Kidney (tissue), 14 donors: ENCODE results near the gene LANCL3. TPM values are rescaled to one million over a fixed set of nuclear protein-coding genes. Genes with fewer than 3 reads are reported as not detected.

ENCODE experiments used
- DNase-seq, 5 donors: peaks; one replicate each; pipeline ENCODE4 v3.0.0-alpha.2; 2013 to 2020
- FAIRE-seq: peaks from 2 replicates; lab custom pipeline; 2012; peaks lifted over from hg19 to GRCh38; lab: Jason Lieb, UNC
- H3K27ac ChIP-seq, 2 donors: one replicate each; pipeline ENCODE4 v1.7.0; 2013; ENCODE audit warnings: low read depth in 2 of 2, low read length in 2 of 2, inconsistent platforms in 1 of 2
- H3K27me3 ChIP-seq: one replicate; pipeline ENCODE4 v1.7.1; 2013; ENCODE audit warnings: low read length, inconsistent platforms; ENCODE audit not compliant: control insufficient read depth, insufficient read depth
- H3K36me3 ChIP-seq, 3 donors: one replicate each; pipeline versions ENCODE4 v1.7.0 to v1.7.1; 2013; ENCODE audit warnings: low read length in 3 of 3, control low read depth in 1 of 3, inconsistent platforms in 1 of 3; ENCODE audit not compliant: insufficient read depth in 3 of 3, control insufficient read depth in 2 of 3
- H3K4me1 ChIP-seq, 3 donors: one replicate each; pipeline versions ENCODE4 v1.7.0 to v1.7.1; 2013; ENCODE audit warnings: low read length in 3 of 3, inconsistent platforms in 1 of 3, low read depth in 1 of 3; ENCODE audit not compliant: control insufficient read depth in 2 of 3, insufficient read depth in 2 of 3
- H3K4me3 ChIP-seq, 3 donors: one replicate each; pipeline versions ENCODE4 v1.7.0 to v1.8.1; 2013; ENCODE audit warnings: low read length in 3 of 3, control low read depth in 1 of 3, inconsistent platforms in 1 of 3
- H3K9ac ChIP-seq, 3 donors: one replicate each; pipeline versions ENCODE4 v1.7.0 to v1.7.1; 2013; ENCODE audit warnings: low read length in 3 of 3, control low read depth in 1 of 3, inconsistent platforms in 1 of 3
- H3K9me3 ChIP-seq, 3 donors: one replicate each; pipeline versions ENCODE4 v1.7.0 to v1.7.1; 2013; ENCODE audit warnings: low read length in 3 of 3, control low read depth in 1 of 3, inconsistent platforms in 1 of 3; ENCODE audit not compliant: control insufficient read depth in 2 of 3, insufficient read depth in 1 of 3
- intact Hi-C: fragments of 100-400 bp; cut with DNase I; formaldehyde crosslinking; loops from one replicate; pipeline ENCODE4 v1.11.1; 2022
- polyA plus RNA-seq: library from polyadenylated mRNA; stranded (reverse); fragments of 350-450 nt; fragmentation: Illumina TruSeq; extraction: RNeasy Lipid Tissue Mini Kit (QIAGEN cat#74804); gene quantifications from one replicate; pipeline ENCODE4 v1.2.3, GENCODE V29; 2014; ENCODE audit warnings: low read depth, low replicate concordance; ENCODE audit not compliant: insufficient read depth
- total RNA-seq: library from RNA; stranded (reverse); fragmentation: NEBNext Ultra II Directional; extraction: Animal tissue kit (Norgen Biotek cat#: 25700); gene quantifications from one replicate; pipeline ENCODE4 v1.2.1, GENCODE V29; 2021
- TF ChIP-seq, protein P1 (sequence below): IDR thresholded peaks from 3 replicates; pipeline ENCODE4 v1.5.1; 2012; ENCODE audit warnings: mild to moderate bottlenecking, moderate library complexity, borderline replicate concordance; ENCODE audit not compliant: insufficient read depth; ENCODE audit errors: extremely low read depth
- donor health status: control.
- donor health status: control.
- donor health status: control.
- donor health status: control.
- donor health status: control.
- donor health status: DM: yes; HTN: yes; CAD: no.
- donor health status: Normal renal cell carcinoma (clear cell type).

The LANCL3 gene
- total and polyA plus RNA-seq, 2 donors from 2014 or later: 0.30 to 0.38 TPM

DNA sequence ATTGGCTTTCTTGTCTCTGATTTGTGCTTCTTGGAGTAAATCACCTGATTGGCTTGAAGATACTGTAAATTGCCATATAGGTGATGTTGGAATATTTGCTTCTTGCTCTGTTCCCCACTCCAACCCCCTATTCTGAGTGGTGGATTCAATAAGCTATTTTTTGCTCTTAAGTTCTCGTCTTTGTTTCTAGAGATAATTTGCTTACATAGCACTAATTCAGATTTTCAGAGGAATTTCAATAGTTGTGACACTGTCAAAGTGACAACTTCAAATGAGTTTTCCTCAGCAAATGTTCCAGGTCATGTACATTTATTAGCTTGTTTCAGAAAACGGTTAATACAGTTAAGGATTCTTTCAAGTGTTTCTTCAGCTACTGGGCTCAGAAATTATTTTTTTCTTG lies 18.6 kb downstream of the LANCL3 start:
- H3K27me3 ChIP-seq: no peaks in the 10 kb centered on the region
- H3K4me1 ChIP-seq: no peaks in the 10 kb centered on the region
- H3K36me3 ChIP-seq: no peaks in the 10 kb centered on the region
- DNase-seq (no peak), FAIRE-seq (no peak)
- no peak overlapping the region for H3K27ac ChIP-seq
- H3K4me3 ChIP-seq: no peak overlapping the region
- TF ChIP-seq, protein P1, sequence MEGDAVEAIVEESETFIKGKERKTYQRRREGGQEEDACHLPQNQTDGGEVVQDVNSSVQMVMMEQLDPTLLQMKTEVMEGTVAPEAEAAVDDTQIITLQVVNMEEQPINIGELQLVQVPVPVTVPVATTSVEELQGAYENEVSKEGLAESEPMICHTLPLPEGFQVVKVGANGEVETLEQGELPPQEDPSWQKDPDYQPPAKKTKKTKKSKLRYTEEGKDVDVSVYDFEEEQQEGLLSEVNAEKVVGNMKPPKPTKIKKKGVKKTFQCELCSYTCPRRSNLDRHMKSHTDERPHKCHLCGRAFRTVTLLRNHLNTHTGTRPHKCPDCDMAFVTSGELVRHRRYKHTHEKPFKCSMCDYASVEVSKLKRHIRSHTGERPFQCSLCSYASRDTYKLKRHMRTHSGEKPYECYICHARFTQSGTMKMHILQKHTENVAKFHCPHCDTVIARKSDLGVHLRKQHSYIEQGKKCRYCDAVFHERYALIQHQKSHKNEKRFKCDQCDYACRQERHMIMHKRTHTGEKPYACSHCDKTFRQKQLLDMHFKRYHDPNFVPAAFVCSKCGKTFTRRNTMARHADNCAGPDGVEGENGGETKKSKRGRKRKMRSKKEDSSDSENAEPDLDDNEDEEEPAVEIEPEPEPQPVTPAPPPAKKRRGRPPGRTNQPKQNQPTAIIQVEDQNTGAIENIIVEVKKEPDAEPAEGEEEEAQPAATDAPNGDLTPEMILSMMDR: no peak
- H3K9me3 ChIP-seq: no peaks in the 10 kb centered on the region
- H3K9ac ChIP-seq: no peak overlapping the region
- intact Hi-C loops: no loop called here

DNA sequence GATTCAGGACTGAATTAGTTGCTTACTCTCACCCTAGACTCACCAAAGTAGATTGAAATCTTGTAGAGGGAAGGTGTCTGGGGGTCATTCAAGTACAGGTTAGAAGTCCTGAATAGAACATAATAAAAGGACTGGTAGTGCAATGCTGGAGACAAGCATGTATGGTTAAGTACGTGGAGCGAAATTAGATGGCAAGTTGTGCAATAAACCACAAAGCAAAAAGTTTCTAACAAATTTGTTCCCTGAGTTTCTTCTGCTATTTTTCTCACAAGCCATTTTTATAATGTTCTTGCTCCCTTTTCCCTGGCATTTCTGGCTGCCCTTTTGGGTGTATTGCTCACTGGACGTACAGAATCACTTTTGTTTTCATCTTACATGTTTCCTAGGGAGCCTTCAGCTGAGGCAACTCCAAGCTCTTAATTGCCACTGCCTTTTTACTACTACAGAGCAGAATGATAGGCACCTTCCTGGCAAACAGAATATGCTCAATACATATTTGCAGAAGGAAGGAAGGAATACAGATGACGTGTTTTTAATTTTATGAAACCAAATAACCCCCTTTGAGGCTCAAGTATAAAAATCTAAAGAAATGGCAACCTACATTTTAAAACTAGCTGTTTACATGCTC lies 23.4 kb downstream of the LANCL3 start:
- Histone ChIP-seq H3K9ac (no peak overlapping the region), H3K4me1 (no peaks in the 10 kb centered on the region), H3K4me3 (no peak overlapping the region), H3K27ac (no peak overlapping the region), H3K9me3 (no peaks in the 10 kb centered on the region), H3K36me3 (no peaks in the 10 kb centered on the region), H3K27me3 (no peaks in the 10 kb centered on the region)
- FAIRE-seq: no peak
- TF ChIP-seq, protein P1: no peak
- intact Hi-C loops: no loop called here
- DNase-seq: no peak

DNA sequence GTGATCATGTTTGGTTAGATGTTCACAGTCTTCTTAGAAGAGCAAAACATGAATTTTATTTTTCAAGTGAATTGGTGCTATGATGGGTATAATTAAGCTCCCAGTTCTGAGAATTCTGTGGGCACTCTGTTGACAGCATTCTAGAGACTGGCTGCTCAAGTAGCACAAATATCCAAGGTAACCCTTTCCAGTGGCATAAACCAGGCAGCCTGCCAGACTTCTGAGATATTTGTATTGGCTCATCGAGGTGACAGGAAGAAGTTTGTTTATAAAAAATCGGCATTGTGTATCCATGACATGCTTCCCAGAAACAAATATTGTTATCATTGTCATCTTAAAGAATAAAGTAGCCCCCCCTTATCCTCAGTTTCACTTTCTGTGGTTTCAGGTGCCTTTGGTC lies 28.3 kb downstream of the LANCL3 start:
- H3K4me3 ChIP-seq: no peak overlapping the region
- H3K4me1 ChIP-seq: no peaks in the 10 kb centered on the region
- no peak for FAIRE-seq
- TF ChIP-seq, protein P1: no peak
- H3K36me3 ChIP-seq: no peaks in the 10 kb centered on the region
- no peaks in the 10 kb centered on the region for H3K9me3 ChIP-seq
- intact Hi-C loops: no loop called here
- no peak overlapping the region for H3K9ac ChIP-seq
- H3K27ac ChIP-seq: no peak overlapping the region
- H3K27me3 ChIP-seq: no peaks in the 10 kb centered on the region
- no peak for DNase-seq

DNA sequence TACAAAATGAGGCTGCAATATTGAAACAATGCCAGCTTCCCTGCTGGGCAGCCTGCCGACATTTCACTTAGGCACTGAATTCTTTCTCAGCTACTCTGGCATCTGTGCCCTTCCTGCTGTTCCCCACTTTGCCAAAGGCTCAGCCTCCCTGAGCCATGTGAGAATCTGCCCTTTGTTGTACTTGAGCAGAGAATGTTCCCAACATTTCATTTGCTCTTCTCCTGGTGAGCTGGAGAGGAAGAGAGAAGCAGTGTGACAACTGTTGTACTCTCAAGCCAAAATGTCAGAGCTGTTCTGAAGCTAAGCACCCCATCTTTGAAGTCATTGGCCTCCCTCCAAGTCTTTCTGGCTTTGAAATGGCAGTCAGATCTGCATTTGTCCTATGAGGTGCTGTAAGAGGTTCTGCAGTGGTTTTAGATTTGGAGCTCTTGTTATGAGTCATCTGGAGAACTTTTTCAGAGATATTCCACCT lies 32.5 kb downstream of the LANCL3 start:
- Histone ChIP-seq H3K9me3 (no peaks in the 10 kb centered on the region), H3K4me3 (no peak overlapping the region), H3K36me3 (no peaks in the 10 kb centered on the region), H3K4me1 (no peaks in the 10 kb centered on the region), H3K9ac (no peak overlapping the region), H3K27me3 (no peaks in the 10 kb centered on the region), H3K27ac (no peak overlapping the region)
- intact Hi-C loops: no loop called here
- FAIRE-seq: no peak
- TF ChIP-seq, protein P1: no peak
- DNase-seq: no peak
